T-cell (primary cell): ENCODE measurements around the gene ACSL1. TPM values are rescaled to one million over a fixed set of nuclear protein-coding genes. Genes with fewer than 3 reads are reported as not detected.

Experiments
- ATAC-seq, 4 experiments: fragments of 200-7000 bp in 3 of 4; fragments of 150-1000 bp in 1 of 4; cut with Tn5 transposase; replicated peaks in 1 of 4; 1 replicate in 3 of 4; 2 replicates in 1 of 4; pipeline ENCODE4 v1.10.0; 2021; ENCODE audit warnings: moderate library complexity in 3 of 4, mild to moderate bottlenecking in 2 of 4, moderate number of reproducible peaks in 1 of 4
- CTCF ChIA-PET, 2 donors: fragments of 300-600 bp; sonication (Branson Sonifier 250); formaldehyde crosslinking; loops; one replicate each; lab custom pipeline; 2022; ENCODE audit warnings: antibody characterized with exemption in 2 of 2; lab: Charles Lee
- POLR2A ChIA-PET, 2 donors: fragments of 300-600 bp; sonication (Branson Sonifier 250); formaldehyde crosslinking; loops; one replicate each; lab custom pipeline; 2022; ENCODE audit warnings: antibody characterized with exemption in 2 of 2; lab: Charles Lee
- DNase-seq, 35 experiments: peaks; one replicate each; pipeline versions ENCODE4 v3.0.0 to v3.0.0-alpha.2; 2013 to 2023
- H3K27ac ChIP-seq: one replicate; pipeline ENCODE4 v1.5.1; 2013; ENCODE audit warnings: low read length
- H3K27me3 ChIP-seq, 2 experiments: replicated peaks in 1 of 2; 1 replicate in 1 of 2; 2 replicates in 1 of 2; pipeline versions ENCODE4 v1.6.1 to v1.7.0; 2013; ENCODE audit warnings: low read length in 1 of 2, mixed read lengths in 1 of 2; ENCODE audit not compliant: control insufficient read depth in 2 of 2, insufficient read depth in 2 of 2; ENCODE audit errors: extremely low read depth in 1 of 2
- H3K36me3 ChIP-seq, 2 donors: 1 replicate in 1 of 2; 2 replicates in 1 of 2; pipeline versions ENCODE4 v1.6.1 to v1.7.0; 2013; ENCODE audit warnings: low read length in 1 of 2; ENCODE audit not compliant: control insufficient read depth in 2 of 2, insufficient read depth in 1 of 2; ENCODE audit errors: extremely low read depth in 1 of 2
- H3K4me1 ChIP-seq, 2 experiments: 1 replicate in 1 of 2; 2 replicates in 1 of 2; pipeline versions ENCODE4 v1.6.1 to v1.7.0; 2013; ENCODE audit warnings: low read length in 2 of 2, mixed read lengths in 1 of 2; ENCODE audit not compliant: insufficient read depth in 2 of 2, control insufficient read depth in 1 of 2; ENCODE audit errors: extremely low read depth in 1 of 2
- H3K4me3 ChIP-seq, 2 donors: 1 replicate in 1 of 2; 2 replicates in 1 of 2; pipeline versions ENCODE4 v1.5.1 to v1.7.0; 2013; ENCODE audit warnings: mild to moderate bottlenecking in 2 of 2, low read length in 1 of 2, moderate library complexity in 1 of 2; ENCODE audit not compliant: control insufficient read depth in 1 of 2; ENCODE audit errors: extremely low read depth in 1 of 2
- H3K9me3 ChIP-seq: 2 replicates; pipeline ENCODE4 v1.7.0; 2013
- H3K27ac Mint-ChIP-seq, 2 donors: one replicate each; pipeline ENCODE4 v1.8.0; 2020 to 2021; ENCODE audit warnings: mild to moderate bottlenecking in 2 of 2, mixed read lengths in 2 of 2
- H3K27me3 Mint-ChIP-seq, 2 donors: one replicate each; pipeline ENCODE4 v1.8.0; 2021 to 2022; ENCODE audit warnings: mixed read lengths in 2 of 2
- H3K36me3 Mint-ChIP-seq: one replicate; pipeline ENCODE4 v1.8.0; 2021; ENCODE audit warnings: mixed read lengths
- H3K4me1 Mint-ChIP-seq, 3 donors: one replicate each; pipeline ENCODE4 v1.8.0; 2020 to 2022; ENCODE audit warnings: mixed read lengths in 3 of 3, mild to moderate bottlenecking in 1 of 3
- H3K4me3 Mint-ChIP-seq, 3 donors: one replicate each; pipeline ENCODE4 v1.8.0; 2020 to 2022; ENCODE audit warnings: mild to moderate bottlenecking in 3 of 3, mixed read lengths in 3 of 3, moderate library complexity in 3 of 3
- H3K9me3 Mint-ChIP-seq, 3 donors: one replicate each; pipeline ENCODE4 v1.8.0; 2020 to 2022; ENCODE audit warnings: mixed read lengths in 3 of 3
- WGBS: methylation state at CpG from one replicate; pipeline ENCODE4 v1.1.5; 2013; ENCODE audit warnings: missing lambda C conversion rate; ENCODE audit not compliant: insufficient coverage; 5-methylcytosine and 5-hydroxymethylcytosine counted together
- total RNA-seq, 35 experiments: library from RNA in 6 of 35; stranded (reverse) in 6 of 35; fragments of 120-200 nt in 1 of 35; gene quantifications; one replicate each; pipeline versions ENCODE4 v1.2.1 to v1.2.4 and lab custom pipeline; 2013 to 2026

The ACSL1 gene
- total RNA-seq, 5 donors from 2014 or later (not counting 1 experiment from before 2014, with no cell fraction given) = 8.6 to 13.7 (median 11.3) TPM

DNA sequence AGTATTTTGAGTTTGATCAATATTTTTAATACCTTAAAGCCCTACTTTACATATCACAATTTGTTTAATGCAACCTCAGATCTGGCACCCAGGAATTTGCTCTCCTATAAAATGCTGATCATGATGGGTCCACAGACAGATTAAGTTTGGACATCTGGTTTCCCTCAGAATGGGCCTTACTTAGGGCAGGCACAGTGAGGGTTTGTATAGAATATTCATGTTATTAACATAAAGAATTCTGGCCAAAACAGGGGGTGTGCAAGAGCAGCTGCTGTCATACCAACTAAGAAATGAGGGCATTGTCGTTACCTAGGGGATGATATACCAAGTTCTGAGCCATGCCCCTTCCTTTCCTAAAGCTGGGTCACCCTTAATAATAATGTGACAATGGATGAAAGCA lies 54.4 kb downstream of the ACSL1 start:
- no peaks in the 10 kb centered on the region for H3K9me3 ChIP-seq
- ChIA-PET POLR2A (no interaction called here), CTCF (interaction anchor here in 1 of 2 donors (0.7 kb wide), 1 partner anchor 373 kb away, joined by 3 read pairs; no protein-coding TSS in a partner anchor)
- Mint-ChIP-seq H3K36me3 (peaks cover 33% of the 10 kb centered on the region), H3K4me1 (no peaks in the 10 kb centered on the region), H3K9me3 (no peaks in the 10 kb centered on the region), H3K27me3 (no peaks in the 10 kb centered on the region), H3K4me3 (no peak overlapping the region), H3K27ac (no peak overlapping the region)
- no peaks in the 10 kb centered on the region for H3K4me1 ChIP-seq
- H3K27ac ChIP-seq = no peak overlapping the region
- DNase-seq (no peak), ATAC-seq (no peak)
- H3K36me3 ChIP-seq = peaks cover 0 to 31% of the 10 kb centered on the region in 2 donors
- H3K27me3 ChIP-seq = no peaks in the 10 kb centered on the region
- H3K4me3 ChIP-seq = no peak overlapping the region
- no CpG with 5 or more reads among the region's 1 CpG for WGBS

DNA sequence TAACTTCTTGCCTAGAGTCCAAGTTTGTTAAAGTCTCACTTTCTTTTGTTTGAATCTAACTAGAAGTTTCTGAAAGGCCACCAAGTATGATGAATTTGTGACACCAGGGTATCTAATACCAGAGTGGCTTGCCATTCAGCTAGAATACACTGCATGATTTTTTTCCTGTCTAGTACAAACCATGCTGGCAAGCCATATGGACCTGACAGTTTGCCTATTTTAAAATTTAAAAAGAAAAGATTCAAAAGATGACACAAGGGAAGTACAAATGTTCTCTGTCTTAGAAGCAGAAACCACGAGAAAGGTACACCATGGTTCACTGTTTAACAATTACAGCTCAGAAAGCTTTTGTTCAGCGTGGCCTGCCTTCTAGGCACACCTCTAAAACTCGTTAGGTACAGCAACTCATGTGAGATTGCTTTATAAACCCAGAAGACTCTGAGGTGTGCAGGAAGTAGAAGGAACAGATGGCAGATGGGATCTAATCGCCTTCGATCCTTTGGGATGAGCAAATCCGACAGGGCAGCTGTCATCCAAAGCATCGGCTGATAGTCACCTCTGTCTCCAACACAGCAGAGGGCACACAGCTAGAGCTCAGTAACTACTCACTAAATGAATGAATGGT lies 56.5 kb downstream of the ACSL1 start:
- H3K36me3 Mint-ChIP-seq = peaks cover 43% of the 10 kb centered on the region
- POLR2A ChIA-PET = no interaction called here

DNA sequence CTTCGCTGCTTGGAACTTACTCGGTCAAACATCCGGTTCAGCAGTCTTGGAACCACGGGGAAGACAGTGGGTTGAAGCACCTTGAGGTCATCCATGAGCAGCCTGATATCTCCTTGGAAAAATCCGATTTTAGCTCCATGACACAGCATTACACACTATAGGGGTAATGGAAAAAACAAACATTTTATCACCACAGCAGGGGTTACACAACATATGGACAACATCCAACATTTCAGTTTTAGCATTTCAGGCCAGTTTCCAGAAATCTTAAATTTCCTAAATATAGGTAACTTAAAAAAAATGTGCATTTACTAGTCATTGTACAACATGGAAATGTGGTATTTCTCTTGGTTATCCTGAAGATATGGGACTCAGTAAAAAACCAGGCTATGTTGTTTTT lies 57.5 kb downstream of the ACSL1 start:
- Mint-ChIP-seq H3K4me1 (peaks cover 3 to 5% (median 4%) of the 10 kb centered on the region in 3 donors), H3K27me3 (no peaks in the 10 kb centered on the region), H3K36me3 (peaks cover 40% of the 10 kb centered on the region), H3K9me3 (no peaks in the 10 kb centered on the region), H3K27ac (no peak overlapping the region), H3K4me3 (no peak overlapping the region)
- Histone ChIP-seq H3K4me3 (no peak overlapping the region), H3K9me3 (no peaks in the 10 kb centered on the region), H3K4me1 (no peaks in the 10 kb centered on the region), H3K27me3 (no peaks in the 10 kb centered on the region), H3K27ac (no peak overlapping the region), H3K36me3 (peaks cover 3 to 36% of the 10 kb centered on the region in 2 donors)
- ATAC-seq (no peak), DNase-seq (no peak)
- ChIA-PET CTCF (no interaction called here), POLR2A (no interaction called here)
- 100% methylated on average over 4 of the region's 5 CpGs for WGBS

More for the DNA sequence above, 56.5 kb downstream of the ACSL1 start:
- Mint-ChIP-seq H3K27ac (no peak overlapping the region), H3K4me3 (no peak overlapping the region), H3K9me3 (no peaks in the 10 kb centered on the region), H3K4me1 (no peaks in the 10 kb centered on the region), H3K27me3 (no peaks in the 10 kb centered on the region)
- Histone ChIP-seq H3K9me3 (no peaks in the 10 kb centered on the region), H3K27ac (no peak overlapping the region), H3K27me3 (no peaks in the 10 kb centered on the region), H3K4me3 (no peak overlapping the region), H3K4me1 (no peaks in the 10 kb centered on the region), H3K36me3 (peaks cover 3 to 36% of the 10 kb centered on the region in 2 donors)
- ATAC-seq (no peak), DNase-seq (peak in 1 of 35 experiments; percentile 37)
- CTCF ChIA-PET = no interaction called here
- 80% methylated on average over 1 of the region's 7 CpGs for WGBS

DNA sequence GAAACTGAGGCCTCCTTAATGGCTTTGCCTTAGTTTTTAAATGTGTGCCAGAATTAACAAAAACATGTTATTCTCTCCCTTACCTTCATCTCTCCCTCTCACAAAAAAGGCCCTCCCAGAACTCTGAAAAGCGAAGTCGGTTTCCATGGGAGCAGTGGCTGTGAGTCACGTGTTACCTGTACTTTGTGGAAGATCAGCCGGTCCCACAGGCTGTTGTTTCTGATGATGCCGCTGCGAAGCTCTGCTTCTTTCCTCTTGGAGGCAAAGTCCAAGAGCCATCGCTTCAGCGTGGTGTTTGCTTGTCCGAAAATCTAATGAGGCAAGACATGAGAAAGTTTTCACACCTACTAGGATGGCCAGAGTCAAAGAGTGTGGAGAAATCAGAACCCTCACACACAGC lies 59.3 kb downstream of the ACSL1 start:
- CTCF ChIA-PET = no interaction called here
- 94% methylated on average over 9 of the region's 9 CpGs for WGBS
- peaks cover 3 to 28% of the 10 kb centered on the region in 2 donors for H3K36me3 ChIP-seq

DNA sequence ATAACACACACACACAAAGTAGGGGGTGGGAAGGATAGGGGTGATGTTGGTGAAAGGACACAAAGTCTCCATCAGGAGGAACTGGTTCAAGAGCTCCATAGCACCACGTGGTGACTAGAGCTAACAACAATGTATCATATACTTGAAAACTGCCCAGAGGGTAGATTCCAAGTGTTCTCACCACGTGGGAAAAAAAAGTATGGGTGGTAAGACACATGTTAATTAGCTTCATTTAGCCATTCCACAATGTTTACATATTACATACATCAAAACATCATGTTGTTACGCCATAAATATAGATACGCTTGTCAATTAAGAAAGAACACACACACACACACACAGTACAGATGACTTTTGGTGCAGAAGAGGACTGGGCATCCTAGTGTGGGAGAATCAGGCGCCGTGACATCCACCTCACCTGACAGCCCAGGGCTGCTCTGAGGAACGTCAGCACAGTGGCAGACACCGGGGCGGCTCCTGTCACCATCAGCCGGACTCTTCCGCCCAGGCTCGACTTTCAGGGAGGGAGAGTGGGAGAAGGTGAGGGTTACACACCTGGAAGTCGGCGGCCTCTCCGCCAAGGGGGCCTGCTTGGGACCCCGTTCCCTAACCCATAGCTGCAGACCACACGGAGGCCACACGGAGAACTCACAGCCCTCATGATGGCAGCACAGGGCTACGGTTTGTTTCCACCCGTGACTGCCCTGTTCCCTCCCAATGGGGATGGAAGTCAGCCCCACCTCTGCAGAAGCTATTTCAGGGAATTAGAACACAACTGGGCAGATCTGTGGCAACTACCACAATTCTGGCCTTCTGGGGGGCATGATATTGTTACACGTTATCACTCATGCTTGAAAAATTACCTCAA lies 60.1 kb downstream of the ACSL1 start:
- no peak overlapping the region for H3K27ac Mint-ChIP-seq
- Histone ChIP-seq H3K4me3 (no peak overlapping the region), H3K27ac (no peak overlapping the region), H3K36me3 (peaks cover 3 to 28% of the 10 kb centered on the region in 2 donors), H3K4me1 (peaks cover 12 to 15% of the 10 kb centered on the region in 2 experiments), H3K9me3 (no peaks in the 10 kb centered on the region), H3K27me3 (no peaks in the 10 kb centered on the region)
- no peaks in the 10 kb centered on the region for H3K9me3 Mint-ChIP-seq
- no peak overlapping the region for H3K4me3 Mint-ChIP-seq
- ATAC-seq = no peak
- H3K36me3 Mint-ChIP-seq = peaks cover 40% of the 10 kb centered on the region
- ChIA-PET CTCF (no interaction called here), POLR2A (no interaction called here)
- WGBS = 98% methylated on average over 12 of the region's 21 CpGs
- no peaks in the 10 kb centered on the region for H3K27me3 Mint-ChIP-seq
- DNase-seq = no peak
- peaks cover 17 to 22% (median 19%) of the 10 kb centered on the region in 3 donors for H3K4me1 Mint-ChIP-seq

More for the DNA sequence above, 59.3 kb downstream of the ACSL1 start:
- H3K4me1 ChIP-seq = peaks cover 12 to 15% of the 10 kb centered on the region in 2 experiments
- Mint-ChIP-seq H3K27ac (no peak overlapping the region), H3K27me3 (no peaks in the 10 kb centered on the region), H3K4me3 (no peak overlapping the region), H3K9me3 (no peaks in the 10 kb centered on the region), H3K4me1 (peaks cover 16 to 22% (median 19%) of the 10 kb centered on the region in 3 donors), H3K36me3 (peaks cover 40% of the 10 kb centered on the region)
- POLR2A ChIA-PET = no interaction called here
- no peak overlapping the region for H3K4me3 ChIP-seq
- no peak for DNase-seq
- H3K27ac ChIP-seq = no peak overlapping the region
- no peak for ATAC-seq
- no peaks in the 10 kb centered on the region for H3K27me3 ChIP-seq
- no peaks in the 10 kb centered on the region for H3K9me3 ChIP-seq

DNA sequence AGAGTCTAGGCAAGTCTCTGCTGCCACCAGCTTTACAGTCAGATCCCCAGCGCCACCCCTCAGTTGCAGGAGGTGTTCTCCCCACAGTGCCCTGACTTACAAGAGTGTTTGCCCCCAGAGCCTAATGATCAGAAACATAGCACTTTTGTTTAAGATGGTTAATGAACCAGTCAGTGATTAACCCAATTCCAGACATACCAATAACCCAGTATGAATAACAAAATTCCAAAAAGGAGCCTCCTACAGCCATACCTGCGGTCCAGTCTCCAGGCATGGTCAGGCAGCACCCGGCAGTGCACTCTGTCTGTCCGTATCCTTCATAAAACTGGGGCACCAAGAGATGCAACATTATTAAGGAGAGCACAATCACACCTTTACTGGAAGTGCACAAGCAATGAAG lies 61.2 kb downstream of the ACSL1 start:
- Mint-ChIP-seq H3K4me1 (peaks cover 17 to 22% (median 19%) of the 10 kb centered on the region in 3 donors), H3K9me3 (no peaks in the 10 kb centered on the region), H3K36me3 (peaks cover 44% of the 10 kb centered on the region), H3K27ac (peak overlapping the region in 1 of 2 donors; percentile 78), H3K4me3 (no peak overlapping the region), H3K27me3 (no peaks in the 10 kb centered on the region)
- H3K4me3 ChIP-seq = no peak overlapping the region
- POLR2A ChIA-PET = no interaction called here
- ATAC-seq (no peak), DNase-seq (no peak)
- H3K4me1 ChIP-seq = peaks cover 12 to 15% of the 10 kb centered on the region in 2 experiments
- no peak overlapping the region for H3K27ac ChIP-seq
- H3K9me3 ChIP-seq = no peaks in the 10 kb centered on the region
- WGBS = 100% methylated on average over 3 of the region's 4 CpGs
- H3K36me3 ChIP-seq = peaks cover 3 to 28% of the 10 kb centered on the region in 2 donors
- CTCF ChIA-PET = no interaction called here
- H3K27me3 ChIP-seq = no peaks in the 10 kb centered on the region
